K562 (cell line): ENCODE measurements around the gene RGS19. TPM values are rescaled to one million over a fixed set of nuclear protein-coding genes. Genes with fewer than 3 reads are reported as not detected.

Experiments
- BMI1 ChIP-seq: fragments of 150-350 bp; IDR thresholded peaks from 2 replicates; pipeline ENCODE4 v1.6.1; 2014; ENCODE audit warnings: low read length
- CBX1 ChIP-seq: sonication (generic); IDR thresholded peaks from 2 replicates; pipeline ENCODE4 v1.6.1; 2016; ENCODE audit warnings: antibody characterized with exemption, low read depth, mild to moderate bottlenecking
- EHMT2 ChIP-seq: fragments of 450-650 bp; IDR thresholded peaks from 2 replicates; pipeline ENCODE4 v1.6.1; 2018; ENCODE audit warnings: antibody characterized with exemption
- GATAD2A ChIP-seq: fragments of 450-650 bp; IDR thresholded peaks from 2 replicates; pipeline ENCODE4 v1.6.1; 2017
- HDAC1 ChIP-seq, 2 experiments: fragments of 450-650 bp; IDR thresholded peaks; 2 replicates each; pipeline ENCODE4 v1.6.1; 2016 to 2017; ENCODE audit warnings: inconsistent platforms in 1 of 2, mild to moderate bottlenecking in 1 of 2, moderate library complexity in 1 of 2
- HSF4 ChIP-seq: fragments of 250-450 bp; sonication (Bioruptor Pico); IDR thresholded peaks from 2 replicates; pipeline ENCODE4 v2.1.2; 2022; ENCODE audit warnings: mild to moderate bottlenecking, moderate library complexity, borderline replicate concordance
- LCOR ChIP-seq: sonication (generic); formaldehyde crosslinking; IDR thresholded peaks from 2 replicates; pipeline ENCODE4 v1.8.0; 2022; ENCODE audit warnings: mild to moderate bottlenecking, missing genetic modification reagents
- MCM5 ChIP-seq: fragments of 450-650 bp; IDR thresholded peaks from 2 replicates; pipeline ENCODE4 v1.6.1; 2016; ENCODE audit warnings: low read depth
- MYC ChIP-seq, 2 experiments: fragments of 250-450 bp in 1 of 2; sonication (Bioruptor Pico) in 1 of 2; IDR thresholded peaks; 2 replicates each; pipeline versions ENCODE4 v1.5.1 to v1.6.1; 2012 to 2021; ENCODE audit warnings: low read depth in 2 of 2, borderline replicate concordance in 1 of 2, improper control_type of control experiment in 1 of 2, low read length in 1 of 2, mild to moderate bottlenecking in 1 of 2, moderate library complexity in 1 of 2
- NR2C1 ChIP-seq, 2 experiments: fragments of 450-650 bp; IDR thresholded peaks; 2 replicates each; pipeline ENCODE4 v1.6.1; 2017; ENCODE audit warnings: mild to moderate bottlenecking in 2 of 2, antibody characterized with exemption in 1 of 2, inconsistent platforms in 1 of 2, missing compliant biosample characterization in 1 of 2, missing genetic modification characterization in 1 of 2
- POLR2H ChIP-seq: IDR thresholded peaks from 2 replicates; pipeline ENCODE4 v1.6.1; 2016; ENCODE audit warnings: missing genetic modification characterization, low read depth, mild to moderate bottlenecking, control low read depth, missing compliant biosample characterization, moderate library complexity
- PTBP1 ChIP-seq: fragments of 200-400 bp; formaldehyde crosslinking; IDR thresholded peaks from 2 replicates; pipeline ENCODE4 v1.6.1; 2017; ENCODE audit warnings: low read depth, low read length
- PURB ChIP-seq: sonication (generic); formaldehyde crosslinking; IDR thresholded peaks from 2 replicates; pipeline ENCODE4 v1.9.0; 2021; ENCODE audit warnings: low read depth, mild to moderate bottlenecking, missing genetic modification reagents
- SMAD3 ChIP-seq: fragments of 450-650 bp; formaldehyde crosslinking; conservative IDR thresholded peaks from 2 replicates; pipeline ENCODE4 v1.4.0; 2020; ENCODE audit warnings: mild to moderate bottlenecking
- SP2 ChIP-seq: IDR thresholded peaks from 2 replicates; pipeline ENCODE4 v1.6.1; 2011; ENCODE audit warnings: mild to moderate bottlenecking, low read depth, low read length, moderate library complexity; ENCODE audit not compliant: poor library complexity, severe bottlenecking; ENCODE audit errors: extremely low read depth
- STAG1 ChIP-seq: sonication (generic); formaldehyde crosslinking; IDR thresholded peaks from 2 replicates; pipeline ENCODE4 v1.5.0; 2020; ENCODE audit warnings: missing genetic modification reagents, borderline replicate concordance
- TAF7 ChIP-seq: fragments of 450-650 bp; IDR thresholded peaks from 2 replicates; pipeline ENCODE4 v1.6.1; 2016; ENCODE audit warnings: missing genetic modification characterization, missing compliant biosample characterization
- TCF3 ChIP-seq: sonication (generic); formaldehyde crosslinking; IDR thresholded peaks from 2 replicates; pipeline ENCODE4 v1.4.0; 2020; ENCODE audit warnings: mild to moderate bottlenecking, missing genetic modification reagents
- TCFL5 ChIP-seq: fragments of 250-450 bp; sonication (Bioruptor Pico); conservative IDR thresholded peaks from 2 replicates; pipeline ENCODE4 v1.6.1; 2021; ENCODE audit warnings: mild to moderate bottlenecking, moderate library complexity, matching md5 sums
- ZKSCAN1 ChIP-seq: fragments of 150-350 bp; IDR thresholded peaks from 2 replicates; pipeline ENCODE4 v1.6.1; 2016; ENCODE audit warnings: low read depth, low read length
- ZNF699 ChIP-seq: fragments of 250-450 bp; sonication (Bioruptor Pico); IDR thresholded peaks from 2 replicates; pipeline ENCODE4 v1.8.0; 2021; ENCODE audit warnings: mild to moderate bottlenecking, moderate library complexity; ENCODE audit not compliant: insufficient replicate concordance
- ZNF77 ChIP-seq: fragments of 250-450 bp; sonication (Bioruptor Pico); IDR thresholded peaks from 2 replicates; pipeline ENCODE4 v1.5.0; 2020
- ZNF79 ChIP-seq: fragments of 250-450 bp; sonication (Bioruptor Pico); IDR thresholded peaks from 2 replicates; pipeline ENCODE4 v1.4.0; 2020; ENCODE audit warnings: low read depth, mild to moderate bottlenecking, moderate library complexity
- polyA plus RNA-seq, 8 experiments: library from polyadenylated mRNA; depleted of rRNA in 4 of 8; stranded (reverse) in 5 of 8; unstranded in 3 of 8; fragments of >200 nt; fragmentation: Nextera tagmentation in 2 of 8; fragmentation: Illumina TruSeq in 1 of 8; extraction: Ambion mirVana in 2 of 8; extraction: Trizol in 1 of 8; gene quantifications; 2 replicates each; pipeline versions ENCODE4 v1.2.1 to v1.2.3, GENCODE V29; 2011 to 2014; ENCODE audit warnings: inconsistent platforms in 1 of 8, missing spikeins in 1 of 8
- total RNA-seq, 7 experiments: library from RNA; depleted of rRNA in 6 of 7; stranded (reverse); fragments of >200 nt in 6 of 7; fragmentation: Illumina TruSeq in 2 of 7; extraction: Trizol in 2 of 7; gene quantifications; 2 replicates each; pipeline versions ENCODE4 v1.2.1 to v1.2.3, GENCODE V29; 2011 to 2021; ENCODE audit warnings: low replicate concordance in 1 of 7
- TF ChIP-seq, protein P1 (sequence below): sonication (generic); formaldehyde crosslinking; IDR thresholded peaks from 2 replicates; pipeline ENCODE4 v1.8.0; 2022; ENCODE audit warnings: missing genetic modification reagents, mild to moderate bottlenecking, moderate library complexity, borderline replicate concordance
- TF ChIP-seq, protein P2 (sequence below): fragments of 450-650 bp; IDR thresholded peaks from 2 replicates; pipeline ENCODE4 v1.6.1; 2017; ENCODE audit warnings: antibody characterized with exemption

RGS19 gene
- total and polyA plus RNA-seq, 9 of the 15 experiments (the other 6 are each of a cell fraction or from before 2014, with no cell fraction given), result 0.41 to 23.7 (median 14.6) TPM

GRCh38 chr20:64119681-64120341 lies 40.5 kb upstream of the RGS19 start (continued):
- TF ChIP-seq SP2 (no peak), STAG1 (CRISPR knock-in tag) (no peak), ZNF699 (no peak), ZNF77 (CRISPR knock-in tag) (no peak), BMI1 (no peak), TCF3 (no peak), ZNF79 (CRISPR knock-in tag) (no peak), MYC (IDR thresholded peaks at IDR 0.05; ENCODE audit: low read depth, low read length) (peak; percentile 19; the same call in 1 of the 2 replicates), MYC (CRISPR knock-in tag; IDR thresholded peaks at IDR 0.05; ENCODE audit: borderline replicate concordance, low read depth) (no peak), TAF7 (no peak), NR2C1 (IDR thresholded peaks at IDR 0.05) (no peak), NR2C1 (tag; IDR thresholded peaks at IDR 0.05) (no peak), POLR2H (no peak), MCM5 (no peak), TCFL5 (CRISPR knock-in tag) (no peak), CBX1 (peak; percentile 64; the same call in 1 of the 2 replicates), ZKSCAN1 (no peak), GATAD2A (no peak), HSF4 (CRISPR knock-in tag) (no peak), PURB (CRISPR knock-in tag) (no peak), LCOR (CRISPR knock-in tag) (no peak), SMAD3 (no peak), PTBP1 (no peak; the same call in 1 of the 2 replicates), HDAC1 (IDR thresholded peaks at IDR 0.05) (no peak), EHMT2 (no peak)
- TF ChIP-seq, protein P1, sequence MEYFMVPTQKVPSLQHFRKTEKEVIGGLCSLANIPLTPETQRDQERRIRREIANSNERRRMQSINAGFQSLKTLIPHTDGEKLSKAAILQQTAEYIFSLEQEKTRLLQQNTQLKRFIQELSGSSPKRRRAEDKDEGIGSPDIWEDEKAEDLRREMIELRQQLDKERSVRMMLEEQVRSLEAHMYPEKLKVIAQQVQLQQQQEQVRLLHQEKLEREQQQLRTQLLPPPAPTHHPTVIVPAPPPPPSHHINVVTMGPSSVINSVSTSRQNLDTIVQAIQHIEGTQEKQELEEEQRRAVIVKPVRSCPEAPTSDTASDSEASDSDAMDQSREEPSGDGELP, result peak; percentile 58; the same call in 1 of the 2 replicates
- TF ChIP-seq, protein P2, sequence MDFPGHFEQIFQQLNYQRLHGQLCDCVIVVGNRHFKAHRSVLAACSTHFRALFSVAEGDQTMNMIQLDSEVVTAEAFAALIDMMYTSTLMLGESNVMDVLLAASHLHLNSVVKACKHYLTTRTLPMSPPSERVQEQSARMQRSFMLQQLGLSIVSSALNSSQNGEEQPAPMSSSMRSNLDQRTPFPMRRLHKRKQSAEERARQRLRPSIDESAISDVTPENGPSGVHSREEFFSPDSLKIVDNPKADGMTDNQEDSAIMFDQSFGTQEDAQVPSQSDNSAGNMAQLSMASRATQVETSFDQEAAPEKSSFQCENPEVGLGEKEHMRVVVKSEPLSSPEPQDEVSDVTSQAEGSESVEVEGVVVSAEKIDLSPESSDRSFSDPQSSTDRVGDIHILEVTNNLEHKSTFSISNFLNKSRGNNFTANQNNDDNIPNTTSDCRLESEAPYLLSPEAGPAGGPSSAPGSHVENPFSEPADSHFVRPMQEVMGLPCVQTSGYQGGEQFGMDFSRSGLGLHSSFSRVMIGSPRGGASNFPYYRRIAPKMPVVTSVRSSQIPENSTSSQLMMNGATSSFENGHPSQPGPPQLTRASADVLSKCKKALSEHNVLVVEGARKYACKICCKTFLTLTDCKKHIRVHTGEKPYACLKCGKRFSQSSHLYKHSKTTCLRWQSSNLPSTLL, result no peak
